Measurements from ENCODE around the gene BLNK. TPM values are rescaled to one million over a fixed set of nuclear protein-coding genes. Genes with fewer than 3 reads are reported as not detected.

Gene BLNK
- polyA plus RNA-seq, 2 of the 4 experiments (the other 2 are of a cell fraction) = not detected

- POLR2A ChIA-PET = no interaction called here
- CTCF ChIA-PET = interaction anchor here (1.9 kb wide), 1 partner anchor 34 kb away, joined by 5 read pairs; no protein-coding TSS in a partner anchor
- no peak overlapping the region for H3K4me3 ChIP-seq
- no peaks in the 10 kb centered on the region for H3K4me1 ChIP-seq
- no peaks in the 10 kb centered on the region for H3K9me3 ChIP-seq
- H3K4me2 ChIP-seq = no peak overlapping the region
- FAIRE-seq (no peak), ATAC-seq (no peak), DNase-seq (ENCODE audit: low read depth in 1 of 2, low spot score in 1 of 2) (no peak)
- whole genome bisulfite sequencing (ENCODE audit: missing lambda C conversion rate) = 76% methylated on average over 4 of the region's 4 CpGs
- no peak overlapping the region for H3K27ac ChIP-seq
- no peak for TF ChIP-seq MYC (IDR thresholded peaks at IDR 0.05; ENCODE audit: borderline replicate concordance, low read length)
Measured at GRCh38 chr10:96263176-96263575, 8.2 kb downstream of the BLNK start.

- no peaks in the 10 kb centered on the region for H3K4me1 ChIP-seq
- ATAC-seq (no peak), DNase-seq (ENCODE audit: low read depth in 1 of 2, low spot score in 1 of 2) (no peak), FAIRE-seq (no peak)
- TF ChIP-seq SREBF2 (IDR thresholded peaks at IDR 0.05) (no peak), NR3C1 (IDR thresholded peaks at IDR 0.05) (no peak), ZSCAN20 (CRISPR knock-in tag; IDR thresholded peaks at IDR 0.05) (no peak), RFX5 (IDR thresholded peaks at IDR 0.05) (no peak), HOXB13 (CRISPR knock-in tag; IDR thresholded peaks at IDR 0.05; ENCODE audit: low read depth) (no peak), POLR2AphosphoS2 (conservative IDR thresholded peaks at IDR 0.05; ENCODE audit: low read length) (no peak), ESRRA (IDR thresholded peaks at IDR 0.05; ENCODE audit: borderline replicate concordance, low read length) (no peak), ZC3H11A (IDR thresholded peaks at IDR 0.05) (no peak), PHF8 (IDR thresholded peaks at IDR 0.05; ENCODE audit: borderline replicate concordance, low read depth) (no peak), ZNF302 (CRISPR knock-in tag; IDR thresholded peaks at IDR 0.05) (no peak), KDM5A (IDR thresholded peaks at IDR 0.05) (no peak), HEYL (CRISPR knock-in tag; IDR thresholded peaks at IDR 0.05) (no peak), BCL3 (IDR thresholded peaks at IDR 0.05) (no peak), CBX8 (IDR thresholded peaks at IDR 0.05) (no peak), CEBPB (IDR thresholded peaks at IDR 0.05) (no peak)
- TF ChIP-seq, protein P1, sequence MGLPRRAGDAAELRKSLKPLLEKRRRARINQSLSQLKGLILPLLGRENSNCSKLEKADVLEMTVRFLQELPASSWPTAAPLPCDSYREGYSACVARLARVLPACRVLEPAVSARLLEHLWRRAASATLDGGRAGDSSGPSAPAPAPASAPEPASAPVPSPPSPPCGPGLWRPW (IDR thresholded peaks at IDR 0.05) = no peak
- TF ChIP-seq, protein P2, sequence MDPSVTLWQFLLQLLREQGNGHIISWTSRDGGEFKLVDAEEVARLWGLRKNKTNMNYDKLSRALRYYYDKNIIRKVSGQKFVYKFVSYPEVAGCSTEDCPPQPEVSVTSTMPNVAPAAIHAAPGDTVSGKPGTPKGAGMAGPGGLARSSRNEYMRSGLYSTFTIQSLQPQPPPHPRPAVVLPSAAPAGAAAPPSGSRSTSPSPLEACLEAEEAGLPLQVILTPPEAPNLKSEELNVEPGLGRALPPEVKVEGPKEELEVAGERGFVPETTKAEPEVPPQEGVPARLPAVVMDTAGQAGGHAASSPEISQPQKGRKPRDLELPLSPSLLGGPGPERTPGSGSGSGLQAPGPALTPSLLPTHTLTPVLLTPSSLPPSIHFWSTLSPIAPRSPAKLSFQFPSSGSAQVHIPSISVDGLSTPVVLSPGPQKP (IDR thresholded peaks at IDR 0.05; ENCODE audit: low read depth, low read length) = no peak
- TF ChIP-seq, protein P3, sequence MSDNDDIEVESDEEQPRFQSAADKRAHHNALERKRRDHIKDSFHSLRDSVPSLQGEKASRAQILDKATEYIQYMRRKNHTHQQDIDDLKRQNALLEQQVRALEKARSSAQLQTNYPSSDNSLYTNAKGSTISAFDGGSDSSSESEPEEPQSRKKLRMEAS (IDR thresholded peaks at IDR 0.05) = no peak
- TF ChIP-seq, protein P4, sequence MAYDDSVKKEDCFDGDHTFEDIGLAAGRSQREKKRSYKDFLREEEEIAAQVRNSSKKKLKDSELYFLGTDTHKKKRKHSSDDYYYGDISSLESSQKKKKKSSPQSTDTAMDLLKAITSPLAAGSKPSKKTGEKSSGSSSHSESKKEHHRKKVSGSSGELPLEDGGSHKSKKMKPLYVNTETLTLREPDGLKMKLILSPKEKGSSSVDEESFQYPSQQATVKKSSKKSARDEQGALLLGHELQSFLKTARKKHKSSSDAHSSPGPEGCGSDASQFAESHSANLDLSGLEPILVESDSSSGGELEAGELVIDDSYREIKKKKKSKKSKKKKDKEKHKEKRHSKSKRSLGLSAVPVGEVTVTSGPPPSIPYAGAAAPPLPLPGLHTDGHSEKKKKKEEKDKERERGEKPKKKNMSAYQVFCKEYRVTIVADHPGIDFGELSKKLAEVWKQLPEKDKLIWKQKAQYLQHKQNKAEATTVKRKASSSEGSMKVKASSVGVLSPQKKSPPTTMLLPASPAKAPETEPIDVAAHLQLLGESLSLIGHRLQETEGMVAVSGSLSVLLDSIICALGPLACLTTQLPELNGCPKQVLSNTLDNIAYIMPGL (CRISPR knock-in tag; IDR thresholded peaks at IDR 0.05; ENCODE audit: borderline replicate concordance) = no peak
- ChIA-PET POLR2A (interaction anchor here (0.7 kb wide), 1 partner anchor 33 kb away, joined by 3 read pairs; no protein-coding TSS in a partner anchor), CTCF (interaction anchor here (1.0 kb wide), 1 partner anchor 33 kb away, joined by 6 read pairs; no protein-coding TSS in a partner anchor)
- no peak overlapping the region for H3K4me2 ChIP-seq
- H3K27ac ChIP-seq = no peak overlapping the region
- 36% methylated on average over 3 of the region's 3 CpGs for WGBS (ENCODE audit: missing lambda C conversion rate)
- no peaks in the 10 kb centered on the region for H3K9me3 ChIP-seq
- H3K4me3 ChIP-seq = no peak overlapping the region
Measured at GRCh38 chr10:96261930-96262329, 9.4 kb downstream of the BLNK start.

DNA sequence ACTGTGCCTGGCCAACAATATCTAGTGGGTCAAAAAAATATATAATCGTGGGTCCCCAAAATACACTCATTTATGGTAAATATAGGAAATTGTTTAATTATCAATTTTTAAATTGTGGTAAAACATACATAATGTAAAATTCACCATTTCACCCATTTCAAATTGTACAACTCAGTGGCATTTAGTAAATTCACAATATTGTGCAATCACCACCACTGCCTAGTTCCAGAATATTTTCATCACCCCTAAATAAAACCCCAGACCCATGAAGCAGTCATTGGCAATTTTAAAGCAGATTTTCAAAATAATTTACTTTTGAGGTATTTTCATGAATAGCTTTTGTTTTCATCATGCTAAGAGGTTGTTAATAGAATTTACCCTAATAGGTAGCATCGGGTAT is 10.2 kb downstream of the BLNK start:
- no peaks in the 10 kb centered on the region for H3K9me3 ChIP-seq
- no peak overlapping the region for H3K27ac ChIP-seq
- FAIRE-seq (no peak), ATAC-seq (no peak), DNase-seq (ENCODE audit: low read depth in 1 of 2, low spot score in 1 of 2) (no peak)
- CTCF ChIA-PET = interaction anchor here (1.3 kb wide), 1 partner anchor 32 kb away, joined by 4 read pairs; no protein-coding TSS in a partner anchor
- TF ChIP-seq CTCF (IDR thresholded peaks at IDR 0.05) (no peak), CEBPB (IDR thresholded peaks at IDR 0.05) (peak; percentile 35 to 37; a peak in 2 of 4 replicates)
- H3K4me2 ChIP-seq = no peak overlapping the region
- 38% methylated on average over 2 of the region's 2 CpGs for WGBS (ENCODE audit: missing lambda C conversion rate)
- H3K4me1 ChIP-seq = no peaks in the 10 kb centered on the region
- H3K4me3 ChIP-seq = no peak overlapping the region
- POLR2A ChIA-PET = no interaction called here
